IPS DF 19.7 (cell line): ENCODE data around the gene MACC1.
A peak's percentile ranks its signal among the peaks of the same experiment; 100 is the strongest.

ENCODE experiments used
- DNase-seq: peaks from one replicate; pipeline ENCODE4 v3.0.0-alpha.2; 2013; ENCODE audit warnings: low read depth, low spot score

The MACC1 gene, protein sequence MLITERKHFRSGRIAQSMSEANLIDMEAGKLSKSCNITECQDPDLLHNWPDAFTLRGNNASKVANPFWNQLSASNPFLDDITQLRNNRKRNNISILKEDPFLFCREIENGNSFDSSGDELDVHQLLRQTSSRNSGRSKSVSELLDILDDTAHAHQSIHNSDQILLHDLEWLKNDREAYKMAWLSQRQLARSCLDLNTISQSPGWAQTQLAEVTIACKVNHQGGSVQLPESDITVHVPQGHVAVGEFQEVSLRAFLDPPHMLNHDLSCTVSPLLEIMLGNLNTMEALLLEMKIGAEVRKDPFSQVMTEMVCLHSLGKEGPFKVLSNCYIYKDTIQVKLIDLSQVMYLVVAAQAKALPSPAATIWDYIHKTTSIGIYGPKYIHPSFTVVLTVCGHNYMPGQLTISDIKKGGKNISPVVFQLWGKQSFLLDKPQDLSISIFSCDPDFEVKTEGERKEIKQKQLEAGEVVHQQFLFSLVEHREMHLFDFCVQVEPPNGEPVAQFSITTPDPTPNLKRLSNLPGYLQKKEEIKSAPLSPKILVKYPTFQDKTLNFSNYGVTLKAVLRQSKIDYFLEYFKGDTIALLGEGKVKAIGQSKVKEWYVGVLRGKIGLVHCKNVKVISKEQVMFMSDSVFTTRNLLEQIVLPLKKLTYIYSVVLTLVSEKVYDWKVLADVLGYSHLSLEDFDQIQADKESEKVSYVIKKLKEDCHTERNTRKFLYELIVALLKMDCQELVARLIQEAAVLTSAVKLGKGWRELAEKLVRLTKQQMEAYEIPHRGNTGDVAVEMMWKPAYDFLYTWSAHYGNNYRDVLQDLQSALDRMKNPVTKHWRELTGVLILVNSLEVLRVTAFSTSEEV

DNA sequence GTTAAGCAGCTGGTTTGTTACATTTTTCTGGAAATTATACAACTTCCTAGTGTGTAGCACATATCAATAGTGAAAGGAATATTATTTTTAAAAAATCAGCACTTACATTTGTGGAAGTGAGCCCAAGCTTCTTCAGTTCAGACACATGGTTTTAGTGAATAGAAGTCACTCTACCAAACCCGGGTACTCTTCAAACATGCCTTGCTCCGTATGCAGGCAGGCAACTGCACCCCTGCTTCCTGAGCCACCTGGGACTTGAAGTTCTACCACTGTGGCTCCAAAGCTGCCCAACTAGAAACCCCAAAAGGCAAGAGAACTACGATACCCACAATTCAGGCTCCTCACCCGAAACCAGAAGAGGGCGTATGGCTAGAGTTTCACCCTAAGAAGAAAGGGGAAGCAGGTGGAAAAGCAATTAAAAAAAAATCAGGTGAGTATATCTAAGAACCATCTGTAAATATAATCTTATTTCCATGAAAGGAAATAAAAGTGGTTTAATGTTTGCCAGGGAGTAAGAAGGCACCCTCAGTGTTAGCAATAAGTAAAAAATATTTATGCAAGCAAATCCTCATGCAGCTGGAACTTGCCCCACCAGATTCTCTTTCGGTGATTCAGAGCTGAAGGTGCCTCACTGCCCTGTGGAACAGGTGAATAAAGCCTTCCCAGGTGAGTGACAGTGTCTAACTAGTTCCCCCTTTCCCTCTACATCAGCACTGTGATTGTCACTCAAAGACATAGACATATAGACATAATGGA is at the start of gene MACC1:
TSS of gene MACC1 (minus strand) at position 192 of the 756 bp plus-strand sequence. CDS start 55,522 bp downstream, outside the sequence.
- peak; percentile 97 for DNase-seq

DNA sequence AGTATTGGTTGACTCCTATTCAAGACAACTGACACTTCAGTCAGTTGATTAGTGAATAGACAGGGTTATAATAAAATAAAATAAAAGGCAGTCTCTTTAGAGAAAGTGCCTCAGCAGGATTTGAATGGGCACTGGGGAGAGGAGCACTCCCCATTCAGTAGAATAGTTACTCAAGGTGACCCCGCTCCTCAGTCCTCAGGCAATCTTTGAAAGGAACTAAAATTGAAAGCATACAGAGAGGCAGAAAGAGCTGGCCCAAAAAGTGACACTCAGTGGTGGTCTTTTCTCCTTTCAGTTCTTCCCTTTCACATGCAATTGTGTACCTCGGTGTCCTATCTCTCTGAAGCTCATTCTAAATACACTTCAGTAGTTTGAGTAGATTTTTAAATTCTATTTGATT is 47.4 kb upstream of the MACC1 start:
- no peak for DNase-seq

DNA sequence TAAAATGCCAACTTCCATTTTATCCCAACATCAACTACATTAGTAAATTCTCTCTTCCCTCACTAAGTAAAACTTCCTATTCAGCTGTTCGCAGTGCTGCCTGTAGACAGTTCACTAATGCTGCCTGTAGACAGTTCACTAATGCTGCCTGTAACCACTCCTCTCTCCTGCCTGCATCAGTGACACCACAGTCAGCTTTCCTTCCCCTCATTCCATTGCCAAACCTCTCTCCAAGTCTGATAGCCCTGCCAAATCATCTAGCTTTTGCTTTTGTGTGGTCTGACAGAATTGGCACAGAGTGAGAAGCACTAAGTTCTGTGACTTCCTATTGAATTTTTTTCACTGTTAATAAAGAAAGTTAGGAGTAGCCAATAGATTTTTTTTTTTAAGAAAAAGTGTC is 43.0 kb upstream of the MACC1 start:
- no peak for DNase-seq

DNA sequence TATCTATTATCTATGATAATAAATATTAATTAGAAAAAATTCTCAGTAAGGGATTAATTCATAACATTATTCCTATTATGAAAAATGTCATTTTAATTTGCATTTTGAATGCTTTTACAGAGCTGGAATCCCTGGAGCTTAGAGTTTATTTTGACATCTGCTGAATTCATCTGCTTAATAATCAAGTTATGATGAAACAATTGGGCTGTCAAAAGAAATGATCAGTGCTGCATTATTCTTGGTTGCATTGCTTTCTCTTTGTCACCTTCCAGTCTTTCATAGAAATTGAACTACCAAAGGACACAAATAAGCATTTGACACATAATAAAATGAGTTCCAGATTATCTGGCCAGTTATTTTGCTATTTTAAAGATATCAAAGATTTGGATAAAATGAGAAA is 40.0 kb upstream of the MACC1 start:
- DNase-seq = no peak

DNA sequence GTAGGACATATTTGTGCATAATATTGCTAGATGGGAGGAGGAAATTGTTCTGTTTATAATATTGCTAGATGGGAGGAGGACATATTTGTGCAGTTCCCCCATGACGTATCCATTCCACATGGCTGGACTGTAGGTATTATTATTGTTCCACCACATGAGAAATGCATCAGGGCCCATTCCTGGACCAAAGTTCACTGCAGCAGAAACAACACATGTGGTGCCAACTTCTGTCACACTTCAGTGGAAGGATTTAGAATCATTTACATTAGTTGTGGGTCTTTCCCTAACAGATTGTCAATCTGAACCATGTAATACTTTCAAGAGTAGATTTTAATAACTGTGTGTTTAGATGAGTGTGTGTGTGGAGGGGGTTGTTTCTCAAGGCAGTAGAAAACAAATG is 32.7 kb upstream of the MACC1 start:
- DNase-seq = no peak

DNA sequence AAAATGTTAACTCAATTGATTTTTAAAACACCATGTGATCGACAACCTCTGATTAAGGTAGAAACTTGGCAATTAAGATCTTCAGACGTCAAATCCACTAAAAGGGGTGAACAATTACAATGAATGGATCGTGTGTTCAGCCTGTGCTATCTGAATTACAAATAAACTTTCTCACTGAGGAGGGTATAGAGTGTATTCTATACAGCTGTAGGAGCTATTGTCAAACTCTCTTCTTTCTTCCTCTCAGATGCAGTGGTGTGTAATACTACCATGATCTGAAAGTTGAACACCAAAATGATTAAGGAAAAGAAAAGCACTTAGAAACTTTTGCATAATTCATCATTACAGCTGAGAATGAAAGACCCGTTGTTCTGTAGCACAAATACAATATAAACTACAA is 32.2 kb upstream of the MACC1 start:
- DNase-seq = no peak

DNA sequence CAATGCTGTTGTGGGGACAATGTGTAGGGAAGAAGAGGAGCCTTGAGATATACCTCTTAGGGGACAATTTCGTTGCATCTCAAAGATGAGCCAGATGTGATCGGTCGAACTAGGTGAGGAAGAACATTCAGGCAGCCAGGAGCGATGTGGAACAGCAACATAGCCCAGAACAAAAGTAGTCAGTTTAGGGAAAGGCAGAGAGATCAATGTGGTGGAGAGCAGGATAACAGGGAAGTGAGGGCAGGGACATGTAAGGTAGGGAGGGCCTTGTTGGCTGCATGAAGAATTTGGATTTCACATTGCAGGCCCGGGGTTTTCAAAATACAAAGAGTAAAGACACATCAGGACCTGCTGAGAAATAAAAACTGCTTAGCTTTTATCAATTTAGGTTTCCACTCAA is 29.1 kb upstream of the MACC1 start:
- DNase-seq = no peak

DNA sequence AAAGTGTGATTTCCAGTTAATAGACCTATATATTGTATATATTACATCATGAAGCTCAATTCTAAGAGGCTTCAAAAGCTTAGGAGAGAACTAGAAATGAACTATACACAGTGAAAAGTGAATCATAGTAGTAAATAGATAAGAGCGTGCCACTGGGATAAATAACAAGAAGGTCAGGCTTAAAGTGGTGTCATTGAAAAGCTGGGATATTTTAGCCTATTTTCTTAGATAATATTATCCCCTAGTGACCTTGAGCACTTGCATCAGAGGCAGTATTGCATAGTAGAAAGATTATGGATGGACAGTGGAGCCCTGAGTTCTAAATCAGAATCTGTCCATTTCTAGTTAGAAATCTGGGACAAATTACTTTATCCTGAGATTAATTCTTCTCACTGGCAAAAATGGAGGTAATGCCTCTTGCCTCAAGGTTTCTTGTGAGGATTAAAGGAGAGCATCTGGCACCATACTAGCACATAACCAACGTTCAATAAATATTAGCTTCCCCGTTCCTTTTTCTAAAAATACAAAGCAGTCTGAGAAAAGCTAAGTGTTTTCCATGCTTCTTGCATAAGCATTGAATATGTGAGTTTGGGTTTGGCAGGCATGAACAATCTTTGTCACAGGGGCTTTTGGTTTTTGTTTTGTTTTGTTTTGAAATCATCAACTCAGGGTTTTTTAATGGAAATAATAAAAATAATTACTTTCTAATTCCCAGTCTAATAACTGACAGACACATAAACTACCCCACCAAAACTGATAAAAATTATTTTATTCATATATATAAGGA is 27.3 kb upstream of the MACC1 start:
- DNase-seq = no peak

DNA sequence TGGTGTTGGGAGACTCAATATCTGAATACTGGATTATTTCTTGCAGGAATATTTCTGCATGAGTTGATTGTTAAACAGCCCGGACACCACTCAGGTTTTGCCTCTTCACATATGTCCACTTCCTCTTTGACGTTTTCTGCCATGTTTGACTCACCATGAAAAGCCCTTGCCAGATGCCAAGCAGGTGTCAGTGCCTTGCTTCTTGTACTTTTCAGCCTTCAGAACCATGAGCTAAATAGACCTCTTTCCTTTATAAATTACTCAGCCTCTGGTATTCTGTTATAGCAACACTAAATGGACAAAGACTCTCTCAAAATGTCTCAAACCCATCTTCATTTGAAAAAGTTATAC is 24.7 kb upstream of the MACC1 start:
- no peak for DNase-seq

DNA sequence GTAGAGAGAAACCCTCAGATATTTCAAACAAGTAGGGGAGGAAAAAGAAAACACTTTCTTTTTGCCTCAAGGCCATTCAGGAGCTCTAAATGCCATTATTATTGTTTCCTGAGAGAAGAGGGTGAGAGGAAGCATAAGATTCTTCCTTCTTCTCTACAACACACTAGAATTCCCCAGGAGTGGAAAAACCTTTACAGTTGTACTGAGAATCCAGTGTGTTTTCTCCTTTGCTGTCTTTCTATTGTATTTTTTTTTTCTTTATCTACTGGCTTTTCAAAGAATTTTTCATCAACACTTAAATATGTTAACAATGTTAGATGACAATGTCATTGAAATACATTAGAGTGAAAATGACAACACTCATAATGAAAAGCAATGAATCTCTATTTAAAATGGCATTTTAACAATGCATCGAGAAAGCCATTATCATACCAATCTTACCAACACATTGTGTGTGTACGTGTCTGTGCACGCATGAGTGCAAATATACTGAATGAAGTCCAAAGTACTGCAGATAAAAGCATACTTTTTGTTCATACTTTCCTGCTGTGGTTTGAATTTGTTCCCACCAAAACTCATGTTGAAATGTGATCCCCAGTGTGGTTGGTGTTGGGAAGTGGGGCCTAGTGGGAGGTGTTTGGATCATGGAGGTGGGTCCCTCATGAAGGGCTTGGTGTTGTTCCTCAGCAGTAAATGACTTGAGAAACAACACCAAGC is 24.2 kb upstream of the MACC1 start:
- no peak for DNase-seq

DNA sequence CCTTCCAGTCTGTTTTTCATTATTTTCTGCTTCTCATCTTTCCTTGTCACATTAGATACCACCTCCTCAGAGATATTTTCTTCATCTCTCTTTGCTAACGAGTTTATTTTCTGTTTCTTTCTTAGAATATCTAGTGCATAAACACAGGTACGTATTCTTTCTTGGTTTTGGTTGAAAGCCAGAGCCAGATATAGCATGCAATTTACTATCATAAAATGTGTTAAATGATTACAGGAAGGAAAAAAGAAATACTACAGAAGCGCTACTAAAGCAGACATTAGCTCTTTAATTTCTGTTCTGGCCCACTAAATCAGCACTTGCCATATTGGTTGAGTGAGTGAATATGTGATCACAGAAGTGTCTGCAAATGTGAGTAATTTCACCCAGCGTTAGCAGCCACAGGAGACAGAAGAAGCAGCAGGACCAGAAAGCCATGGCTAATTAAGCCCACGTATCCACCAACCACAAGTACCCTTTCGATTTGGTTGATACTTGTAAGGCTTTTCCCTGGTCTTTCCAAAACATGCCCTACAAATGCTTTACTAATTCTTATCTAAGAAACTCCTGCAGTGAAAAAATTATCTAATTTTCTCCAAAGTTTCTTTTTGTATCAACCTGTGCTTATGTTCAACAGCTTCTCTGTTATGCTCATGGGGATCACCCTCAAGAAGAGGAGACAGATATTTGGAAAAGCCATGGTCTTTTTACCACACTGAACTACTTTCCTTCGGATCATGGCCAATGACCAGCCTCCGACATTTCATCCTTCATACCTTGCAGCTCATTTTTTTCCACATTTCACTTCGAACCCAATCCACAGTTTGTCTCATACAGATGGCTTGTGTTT is 23.1 kb upstream of the MACC1 start:
- DNase-seq = no peak

DNA sequence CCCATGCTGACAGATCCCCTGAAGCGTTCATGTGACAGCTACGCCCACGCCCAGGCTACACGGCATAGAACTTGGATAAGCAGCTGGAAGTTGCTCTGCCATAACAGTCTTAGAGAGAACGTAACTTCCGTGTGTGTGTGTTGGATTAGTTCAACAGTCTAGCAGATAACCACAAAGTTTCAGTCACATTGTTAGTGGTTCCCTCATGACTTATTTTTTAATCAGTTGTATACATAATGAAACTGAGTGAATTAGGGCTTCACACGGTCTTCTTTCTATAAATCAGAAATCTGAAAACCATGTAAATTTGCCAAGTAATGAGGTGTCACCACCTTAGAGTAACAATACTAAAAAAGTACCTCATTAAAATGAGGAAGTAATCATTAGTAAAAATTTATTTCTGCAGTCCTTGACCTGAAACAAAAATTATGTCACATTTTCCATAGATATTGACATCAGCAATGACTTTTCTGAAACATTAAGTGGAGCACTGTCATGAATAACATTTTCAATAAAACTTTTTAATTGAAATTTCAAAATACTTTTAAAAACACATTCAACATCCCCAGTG is 21.7 kb upstream of the MACC1 start:
- DNase-seq = no peak

DNA sequence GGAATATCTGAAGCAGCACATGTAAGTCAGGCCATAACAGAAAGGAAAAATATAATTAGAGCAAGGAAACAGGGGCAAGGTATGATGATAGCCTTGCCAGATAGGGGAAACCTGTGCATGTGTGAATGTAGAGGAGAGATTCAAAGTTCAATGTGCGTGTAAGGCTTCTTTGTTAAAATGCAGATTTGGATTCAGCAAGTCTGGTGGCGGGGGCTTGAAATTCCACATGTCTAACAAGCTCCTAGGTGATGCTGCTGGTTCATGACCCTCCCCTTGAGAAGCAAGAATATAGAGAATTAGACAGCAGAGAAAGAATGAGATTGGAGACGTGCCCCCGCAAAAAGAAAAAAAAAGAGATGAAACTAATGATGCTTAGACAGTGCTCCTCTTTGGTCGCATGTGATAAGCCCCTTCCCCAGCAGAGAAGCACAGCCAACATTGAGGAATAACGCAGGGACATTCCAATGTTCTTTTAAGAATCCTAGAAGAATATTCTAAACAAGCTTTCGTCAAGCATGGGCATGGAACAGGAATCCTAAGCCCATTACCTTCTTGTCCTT is 21.1 kb upstream of the MACC1 start:
- no peak for DNase-seq

DNA sequence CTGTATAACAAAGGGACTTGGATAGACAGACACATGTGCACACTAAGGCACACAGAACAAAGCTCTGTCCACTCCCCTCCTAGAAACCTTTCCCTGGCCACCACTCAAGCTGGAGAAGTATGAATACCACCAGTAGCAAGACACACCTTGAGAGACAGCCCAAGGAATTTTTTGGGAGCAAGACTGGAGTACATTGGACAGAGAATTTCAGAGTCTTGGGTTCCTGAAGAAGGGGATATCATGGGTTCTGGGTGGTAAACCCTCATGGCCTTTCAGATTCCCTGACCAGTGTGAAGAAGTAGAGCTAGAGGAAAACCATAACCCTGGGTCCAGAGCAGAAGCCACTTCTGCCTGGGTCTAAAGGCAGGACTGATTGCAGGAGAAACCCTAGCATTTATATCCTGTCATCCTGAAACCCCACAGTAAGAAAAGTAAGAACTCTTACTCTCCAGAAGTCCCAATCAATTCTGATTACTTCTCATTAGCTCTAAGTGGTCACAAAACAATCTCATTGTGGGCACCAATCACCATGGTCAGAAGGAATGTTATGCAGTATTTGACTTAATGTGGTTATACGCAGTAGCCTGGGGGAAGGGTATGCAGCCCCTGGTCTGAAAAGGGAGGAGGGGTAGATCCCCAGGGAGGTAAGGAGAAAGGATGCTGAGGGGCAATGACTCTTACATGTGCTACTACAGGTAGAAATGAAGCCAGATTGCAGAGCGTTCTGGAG is 20.4 kb upstream of the MACC1 start:
- no peak for DNase-seq

DNA sequence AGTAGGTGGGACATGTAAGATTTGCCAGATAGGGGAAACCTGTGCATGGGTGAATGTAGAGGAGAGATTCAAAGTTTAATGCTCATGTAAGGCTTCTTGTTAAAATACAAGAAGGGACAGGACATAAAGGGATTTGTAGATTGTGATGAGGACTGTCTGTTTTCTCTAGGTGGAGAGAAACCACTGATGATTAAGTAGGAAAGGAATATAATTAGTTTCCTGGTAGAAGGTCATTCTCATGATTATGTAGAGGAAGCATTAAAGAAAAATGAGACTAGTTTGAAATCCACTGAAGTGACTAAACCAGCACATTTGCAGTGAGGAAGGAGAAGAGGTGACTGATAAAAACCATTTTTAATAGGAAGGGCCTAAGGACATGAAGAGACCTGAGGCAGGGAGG is 19.6 kb upstream of the MACC1 start:
- DNase-seq = no peak

DNA sequence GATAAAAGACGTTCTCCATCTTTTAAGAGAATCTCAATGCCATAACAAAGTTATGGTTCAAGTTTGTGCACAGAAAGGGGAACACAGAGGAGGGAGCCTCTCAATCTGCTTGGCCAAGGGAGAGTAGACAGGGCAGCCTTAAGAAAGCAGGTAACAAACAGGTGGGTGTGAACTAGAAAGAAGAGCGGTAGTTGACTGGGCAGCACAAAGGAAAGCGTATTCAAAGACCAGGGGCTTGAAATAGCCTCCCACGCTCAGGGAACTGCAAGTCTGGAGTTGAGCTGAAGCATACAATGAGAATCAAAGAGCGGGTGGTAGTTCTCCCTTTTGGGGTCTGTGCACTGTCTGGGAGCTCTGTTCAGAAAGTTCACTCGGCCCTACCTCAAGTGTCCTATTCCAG is 18.9 kb upstream of the MACC1 start:
- no peak for DNase-seq

DNA sequence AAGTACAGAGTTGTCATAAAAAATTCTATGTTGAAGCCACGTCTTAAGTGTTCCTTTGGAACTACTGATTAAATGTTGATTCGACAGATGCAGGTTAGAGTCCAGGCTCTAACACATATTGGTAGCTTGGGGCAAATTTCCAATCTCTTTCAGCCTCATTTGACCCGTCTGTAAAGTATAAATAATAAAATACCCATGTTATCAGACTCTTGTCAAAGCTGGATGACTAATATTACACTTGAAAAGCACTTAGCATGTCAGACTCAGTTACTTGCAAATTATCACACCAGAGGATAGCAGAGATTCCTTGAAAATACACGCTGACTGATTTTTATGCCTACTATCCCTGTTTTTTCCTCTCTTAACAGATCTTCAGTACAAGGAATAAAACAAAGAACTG is 18.1 kb upstream of the MACC1 start:
- no peak for DNase-seq

DNA sequence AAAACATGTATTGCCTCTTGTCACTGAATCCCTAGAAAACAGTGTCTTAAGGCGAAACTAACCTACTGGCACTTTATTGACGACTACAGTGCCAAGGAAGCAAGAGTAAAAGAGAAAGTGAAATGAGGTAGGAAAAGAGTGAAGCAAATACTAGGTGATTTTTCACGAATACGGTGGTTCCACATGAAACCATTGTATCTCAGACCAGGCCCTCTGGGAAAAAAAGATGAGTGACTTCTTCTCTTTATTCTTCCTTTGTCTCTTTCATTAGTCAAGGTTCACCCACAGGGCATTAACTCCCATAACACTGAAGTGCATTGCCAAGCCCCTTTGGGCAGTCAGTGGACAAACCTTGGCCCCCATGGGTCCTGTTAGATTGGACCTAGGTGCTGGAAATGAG is 16.2 kb upstream of the MACC1 start:
- DNase-seq = no peak

DNA sequence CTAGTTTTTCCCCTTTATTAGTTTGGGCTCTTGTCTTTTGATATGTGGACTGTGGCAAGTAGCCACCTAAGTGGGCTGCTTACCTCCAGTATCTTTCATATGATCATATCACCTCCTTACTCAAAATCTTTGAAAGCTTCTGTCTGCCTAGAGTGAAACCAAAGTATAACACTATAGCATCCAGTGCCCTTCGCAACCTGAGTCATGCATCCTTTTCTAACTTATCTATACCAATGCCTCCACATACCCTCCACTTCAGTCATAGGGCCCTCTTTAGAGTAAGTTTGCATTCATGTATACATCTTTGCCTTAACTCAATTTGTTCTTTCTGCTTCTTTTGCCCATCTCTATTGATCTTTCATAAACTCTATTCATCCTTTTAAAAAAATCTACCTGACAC is 15.7 kb upstream of the MACC1 start:
- no peak for DNase-seq
